ENCODE measurements around the gene IFNK.

Gene IFNK

GRCh38 chr9:27523141-27523540, 949 bp upstream of the IFNK start:
- Histone ChIP-seq H3K9me3 (replicated peaks in 1 of 2; ENCODE audit: control insufficient read depth in 2 of 2, insufficient read depth in 1 of 2, low read depth in 1 of 2, low read length in 2 of 2) (peaks cover 0 to 5% of the 10 kb centered on the region in 2 donors), H3K4ac (ENCODE audit: low read length) (no peak overlapping the region), H3K18ac (ENCODE audit: low read length) (no peak overlapping the region), H3K27me3 (ENCODE audit: control insufficient read depth in 3 of 3, insufficient read depth in 3 of 3, low read depth in 1 of 3, low read length in 3 of 3) (no peaks in the 10 kb centered on the region), H2AK5ac (ENCODE audit: low read depth, low read length) (no peak overlapping the region), H2BK15ac (ENCODE audit: low read length) (no peak overlapping the region), H3K79me1 (ENCODE audit: low read depth, low read length) (no peaks in the 10 kb centered on the region), H3K4me1 (ENCODE audit: control insufficient read depth in 2 of 2, insufficient read depth in 1 of 2, low read depth in 1 of 2, low read length in 2 of 2) (peaks cover 6% of the 10 kb centered on the region in 2 donors), H4K91ac (ENCODE audit: low read depth, low read length, poor library complexity) (no peak overlapping the region), H3K4me2 (ENCODE audit: insufficient read depth, low read length, poor library complexity, severe bottlenecking) (no peak overlapping the region), H3K23ac (ENCODE audit: low read depth, low read length, poor library complexity) (no peak overlapping the region), H3K27ac (replicated peaks; ENCODE audit: low read length) (no peak overlapping the region), H2BK12ac (ENCODE audit: low read length) (no peak overlapping the region), H3K4me3 (ENCODE audit: low read length in 2 of 2) (no peak overlapping the region), H3K14ac (ENCODE audit: low read length) (no peak overlapping the region), H2BK120ac (ENCODE audit: low read depth, low read length) (no peak overlapping the region), H3K9ac (ENCODE audit: low read depth, low read length, poor library complexity) (no peak overlapping the region), H2AFZ (ENCODE audit: low read length) (no peak overlapping the region), H3K36me3 (replicated peaks in 1 of 2; ENCODE audit: control insufficient read depth in 2 of 2, insufficient read depth in 2 of 2, low read length in 2 of 2) (peaks cover 2 to 43% of the 10 kb centered on the region in 2 donors), H2BK5ac (ENCODE audit: low read length) (no peak overlapping the region), H4K8ac (ENCODE audit: low read depth, low read length) (no peak overlapping the region)
- DNase-seq (ENCODE audit: low spot score): no peak

- Histone ChIP-seq H2AK5ac (ENCODE audit: low read depth, low read length) (peak overlapping the region; percentile 6), H4K91ac (ENCODE audit: low read depth, low read length, poor library complexity) (no peak overlapping the region), H2BK5ac (ENCODE audit: low read length) (no peak overlapping the region), H3K4me3 (ENCODE audit: low read length in 2 of 2) (peak overlapping the region; percentile 63 to 99), H3K36me3 (replicated peaks in 1 of 2; ENCODE audit: control insufficient read depth in 2 of 2, insufficient read depth in 2 of 2, low read length in 2 of 2) (peaks cover 2 to 34% of the 10 kb centered on the region in 2 donors), H3K27me3 (ENCODE audit: control insufficient read depth in 3 of 3, insufficient read depth in 3 of 3, low read depth in 1 of 3, low read length in 3 of 3) (no peaks in the 10 kb centered on the region), H3K9ac (ENCODE audit: low read depth, low read length, poor library complexity) (peak overlapping the region; percentile 25), H2BK15ac (ENCODE audit: low read length) (peak overlapping the region; percentile 35), H2AFZ (ENCODE audit: low read length) (peak overlapping the region; percentile 93), H3K14ac (ENCODE audit: low read length) (no peak overlapping the region), H2BK120ac (ENCODE audit: low read depth, low read length) (no peak overlapping the region), H4K8ac (ENCODE audit: low read depth, low read length) (no peak overlapping the region), H3K79me1 (ENCODE audit: low read depth, low read length) (peaks cover 2% of the 10 kb centered on the region), H3K9me3 (replicated peaks in 1 of 2; ENCODE audit: control insufficient read depth in 2 of 2, insufficient read depth in 1 of 2, low read depth in 1 of 2, low read length in 2 of 2) (peaks cover 0 to 1% of the 10 kb centered on the region in 2 donors), H2BK12ac (ENCODE audit: low read length) (no peak overlapping the region), H3K18ac (ENCODE audit: low read length) (peak overlapping the region; percentile 76), H3K4ac (ENCODE audit: low read length) (no peak overlapping the region), H3K4me1 (ENCODE audit: control insufficient read depth in 2 of 2, insufficient read depth in 1 of 2, low read depth in 1 of 2, low read length in 2 of 2) (peaks cover 17 to 26% of the 10 kb centered on the region in 2 donors), H3K4me2 (ENCODE audit: insufficient read depth, low read length, poor library complexity, severe bottlenecking) (peak overlapping the region; percentile 59), H3K27ac (replicated peaks; ENCODE audit: low read length) (peak overlapping the region; percentile 88), H3K23ac (ENCODE audit: low read depth, low read length, poor library complexity) (no peak overlapping the region)
- WGBS, 2 donors (ENCODE audit: extremely low coverage in 2 of 2, insufficient read length in 2 of 2, insufficient replicate concordance in 1 of 2): no CpG with 5 or more reads among the region's 8 CpGs
- DNase-seq (ENCODE audit: low spot score): no peak
These were observed 3.6 kb downstream of the IFNK start for GRCh38 chr9:27527702-27528075.

- Histone ChIP-seq H3K36me3 (replicated peaks in 1 of 2; ENCODE audit: control insufficient read depth in 2 of 2, insufficient read depth in 2 of 2, low read length in 2 of 2) (peaks cover 2 to 40% of the 10 kb centered on the region in 2 donors), H3K79me1 (ENCODE audit: low read depth, low read length) (peaks cover 2% of the 10 kb centered on the region), H3K27me3 (ENCODE audit: control insufficient read depth in 3 of 3, insufficient read depth in 3 of 3, low read depth in 1 of 3, low read length in 3 of 3) (no peaks in the 10 kb centered on the region), H3K4me1 (ENCODE audit: control insufficient read depth in 2 of 2, insufficient read depth in 1 of 2, low read depth in 1 of 2, low read length in 2 of 2) (peaks cover 17 to 32% of the 10 kb centered on the region in 2 donors), H3K23ac (ENCODE audit: low read depth, low read length, poor library complexity) (peak overlapping the region; percentile 32), H3K4ac (ENCODE audit: low read length) (no peak overlapping the region), H3K9me3 (replicated peaks in 1 of 2; ENCODE audit: control insufficient read depth in 2 of 2, insufficient read depth in 1 of 2, low read depth in 1 of 2, low read length in 2 of 2) (no peaks in the 10 kb centered on the region), H3K18ac (ENCODE audit: low read length) (peak overlapping the region; percentile 98), H3K4me2 (ENCODE audit: insufficient read depth, low read length, poor library complexity, severe bottlenecking) (peak overlapping the region; percentile 59), H2BK120ac (ENCODE audit: low read depth, low read length) (no peak overlapping the region), H2AK5ac (ENCODE audit: low read depth, low read length) (peak overlapping the region; percentile 76), H2AFZ (ENCODE audit: low read length) (peak overlapping the region; percentile 93), H2BK5ac (ENCODE audit: low read length) (peak overlapping the region; percentile 76), H4K91ac (ENCODE audit: low read depth, low read length, poor library complexity) (no peak overlapping the region), H3K4me3 (ENCODE audit: low read length in 2 of 2) (peak overlapping the region; percentile 63 to 99), H4K8ac (ENCODE audit: low read depth, low read length) (no peak overlapping the region), H2BK15ac (ENCODE audit: low read length) (peak overlapping the region; percentile 60), H3K27ac (replicated peaks; ENCODE audit: low read length) (peak overlapping the region; percentile 88), H2BK12ac (ENCODE audit: low read length) (no peak overlapping the region), H3K14ac (ENCODE audit: low read length) (no peak overlapping the region), H3K9ac (ENCODE audit: low read depth, low read length, poor library complexity) (peak overlapping the region; percentile 96)
- no CpG with 5 or more reads among the region's 44 CpGs for WGBS, 2 donors (ENCODE audit: extremely low coverage in 2 of 2, insufficient read length in 2 of 2, insufficient replicate concordance in 1 of 2)
- peak; percentile 69 for DNase-seq (ENCODE audit: low spot score)
These were observed 4.2 kb downstream of the IFNK start for GRCh38 chr9:27528076-27528885.

- Histone ChIP-seq H3K4me3 (ENCODE audit: low read length in 2 of 2) (peak overlapping the region; percentile 63 to 99), H3K14ac (ENCODE audit: low read length) (no peak overlapping the region), H3K9ac (ENCODE audit: low read depth, low read length, poor library complexity) (peak overlapping the region; percentile 96), H3K23ac (ENCODE audit: low read depth, low read length, poor library complexity) (no peak overlapping the region), H3K36me3 (replicated peaks in 1 of 2; ENCODE audit: control insufficient read depth in 2 of 2, insufficient read depth in 2 of 2, low read length in 2 of 2) (peaks cover 2 to 39% of the 10 kb centered on the region in 2 donors), H2BK15ac (ENCODE audit: low read length) (peak overlapping the region; percentile 60), H2AK5ac (ENCODE audit: low read depth, low read length) (peak overlapping the region; percentile 76), H3K79me1 (ENCODE audit: low read depth, low read length) (peaks cover 2% of the 10 kb centered on the region), H3K27me3 (ENCODE audit: control insufficient read depth in 3 of 3, insufficient read depth in 3 of 3, low read depth in 1 of 3, low read length in 3 of 3) (no peaks in the 10 kb centered on the region), H4K91ac (ENCODE audit: low read depth, low read length, poor library complexity) (no peak overlapping the region), H4K8ac (ENCODE audit: low read depth, low read length) (no peak overlapping the region), H2BK120ac (ENCODE audit: low read depth, low read length) (no peak overlapping the region), H3K9me3 (replicated peaks in 1 of 2; ENCODE audit: control insufficient read depth in 2 of 2, insufficient read depth in 1 of 2, low read depth in 1 of 2, low read length in 2 of 2) (no peaks in the 10 kb centered on the region), H3K4ac (ENCODE audit: low read length) (no peak overlapping the region), H2BK5ac (ENCODE audit: low read length) (peak overlapping the region; percentile 76), H2BK12ac (ENCODE audit: low read length) (no peak overlapping the region), H3K18ac (ENCODE audit: low read length) (peak overlapping the region; percentile 98), H3K27ac (replicated peaks; ENCODE audit: low read length) (peak overlapping the region; percentile 88), H2AFZ (ENCODE audit: low read length) (peak overlapping the region; percentile 93), H3K4me1 (ENCODE audit: control insufficient read depth in 2 of 2, insufficient read depth in 1 of 2, low read depth in 1 of 2, low read length in 2 of 2) (peaks cover 17 to 32% of the 10 kb centered on the region in 2 donors), H3K4me2 (ENCODE audit: insufficient read depth, low read length, poor library complexity, severe bottlenecking) (peak overlapping the region; percentile 59)
- DNase-seq (ENCODE audit: low spot score): peak; percentile 61
- whole genome bisulfite sequencing, 2 donors (ENCODE audit: extremely low coverage in 2 of 2, insufficient read length in 2 of 2, insufficient replicate concordance in 1 of 2): no CpG with 5 or more reads among the region's 25 CpGs
These were observed 4.8 kb downstream of the IFNK start for GRCh38 chr9:27528886-27529315.

Measured in neuronal stem cell (in vitro differentiated cells).